Uterus (tissue), 2 donors: Measurements from ENCODE around the gene PLCL1.

ENCODE experiments used
- POLR2A ChIP-seq, 2 donors: fragments of 450-650 bp; IDR thresholded peaks; one replicate each; pipeline ENCODE4 v1.6.1; 2016; ENCODE audit warnings: antibody characterized with exemption in 2 of 2, mild to moderate bottlenecking in 1 of 2, moderate library complexity in 1 of 2
- TF ChIP-seq, protein P1 (sequence below), 4 experiments: fragments of 200-600 bp in 2 of 4; fragments of 450-650 bp in 2 of 4; sonication (generic) in 2 of 4; IDR thresholded peaks; one replicate each; pipeline ENCODE4 v1.5.1; 2016 to 2019; ENCODE audit warnings: antibody characterized with exemption in 4 of 4, mild to moderate bottlenecking in 2 of 4, moderate library complexity in 1 of 4

DNA sequence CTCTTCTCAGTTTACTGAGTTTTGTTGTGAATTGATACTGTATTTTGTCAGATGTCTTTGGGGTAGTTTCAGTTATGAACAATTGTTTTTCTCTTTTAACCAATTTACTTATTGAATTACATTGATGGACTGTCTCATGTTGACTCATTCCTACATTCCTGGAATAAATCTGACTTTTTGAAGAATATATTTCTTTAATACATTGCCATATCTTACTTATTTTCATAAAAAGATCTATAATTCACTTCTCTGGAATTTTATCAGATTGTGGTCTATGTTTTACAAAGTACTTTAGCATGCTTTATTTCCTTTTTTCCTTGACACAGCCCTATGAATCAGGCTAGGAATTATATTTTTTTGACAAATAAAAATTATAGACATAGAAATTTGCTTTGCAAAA lies 268.3 kb downstream of the PLCL1 start:
- TF ChIP-seq, protein P1, sequence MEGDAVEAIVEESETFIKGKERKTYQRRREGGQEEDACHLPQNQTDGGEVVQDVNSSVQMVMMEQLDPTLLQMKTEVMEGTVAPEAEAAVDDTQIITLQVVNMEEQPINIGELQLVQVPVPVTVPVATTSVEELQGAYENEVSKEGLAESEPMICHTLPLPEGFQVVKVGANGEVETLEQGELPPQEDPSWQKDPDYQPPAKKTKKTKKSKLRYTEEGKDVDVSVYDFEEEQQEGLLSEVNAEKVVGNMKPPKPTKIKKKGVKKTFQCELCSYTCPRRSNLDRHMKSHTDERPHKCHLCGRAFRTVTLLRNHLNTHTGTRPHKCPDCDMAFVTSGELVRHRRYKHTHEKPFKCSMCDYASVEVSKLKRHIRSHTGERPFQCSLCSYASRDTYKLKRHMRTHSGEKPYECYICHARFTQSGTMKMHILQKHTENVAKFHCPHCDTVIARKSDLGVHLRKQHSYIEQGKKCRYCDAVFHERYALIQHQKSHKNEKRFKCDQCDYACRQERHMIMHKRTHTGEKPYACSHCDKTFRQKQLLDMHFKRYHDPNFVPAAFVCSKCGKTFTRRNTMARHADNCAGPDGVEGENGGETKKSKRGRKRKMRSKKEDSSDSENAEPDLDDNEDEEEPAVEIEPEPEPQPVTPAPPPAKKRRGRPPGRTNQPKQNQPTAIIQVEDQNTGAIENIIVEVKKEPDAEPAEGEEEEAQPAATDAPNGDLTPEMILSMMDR (IDR thresholded peaks at IDR 0.05), result no peak
- TF ChIP-seq POLR2A (IDR thresholded peaks at IDR 0.05), result no peak
